ENCODE data around the gene NPHS1. TPM values are rescaled to one million over a fixed set of nuclear protein-coding genes. Genes with fewer than 3 reads are reported as not detected.

Gene NPHS1
- total RNA-seq, 4 donors from 2014 or later = not detected

- no peak for TF ChIP-seq CTCF (IDR thresholded peaks at IDR 0.05; ENCODE audit: low read depth)
These were observed 71.6 kb downstream of the NPHS1 start for GRCh38 chr19:35780717-35781116.

DNA sequence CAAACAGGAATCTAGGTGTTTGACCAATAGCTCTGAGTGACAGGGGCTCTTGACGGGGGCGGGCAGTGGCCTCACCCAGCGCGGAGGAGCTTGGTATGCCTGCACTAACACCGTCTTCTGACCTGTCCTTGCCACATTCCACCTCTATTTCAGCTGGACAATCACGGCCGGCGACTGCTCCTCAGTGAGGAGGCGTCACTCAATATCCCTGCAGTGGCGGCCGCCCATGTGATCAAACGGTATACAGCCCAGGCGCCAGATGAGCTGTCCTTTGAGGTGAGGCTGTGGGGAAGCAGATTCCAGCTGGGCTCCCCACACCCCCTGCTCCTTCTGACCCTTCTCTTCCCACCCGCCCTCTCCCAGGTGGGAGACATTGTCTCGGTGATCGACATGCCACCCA is 72.2 kb downstream of the NPHS1 start:
- TF ChIP-seq CTCF (IDR thresholded peaks at IDR 0.05; ENCODE audit: low read depth) = no peak

- no peak for TF ChIP-seq CTCF (IDR thresholded peaks at IDR 0.05; ENCODE audit: low read depth)
These were observed 73.3 kb downstream of the NPHS1 start for GRCh38 chr19:35779033-35779432.

- no peak for TF ChIP-seq CTCF (IDR thresholded peaks at IDR 0.05; ENCODE audit: low read depth)
These were observed 74.3 kb downstream of the NPHS1 start for GRCh38 chr19:35777961-35778360.

DNA sequence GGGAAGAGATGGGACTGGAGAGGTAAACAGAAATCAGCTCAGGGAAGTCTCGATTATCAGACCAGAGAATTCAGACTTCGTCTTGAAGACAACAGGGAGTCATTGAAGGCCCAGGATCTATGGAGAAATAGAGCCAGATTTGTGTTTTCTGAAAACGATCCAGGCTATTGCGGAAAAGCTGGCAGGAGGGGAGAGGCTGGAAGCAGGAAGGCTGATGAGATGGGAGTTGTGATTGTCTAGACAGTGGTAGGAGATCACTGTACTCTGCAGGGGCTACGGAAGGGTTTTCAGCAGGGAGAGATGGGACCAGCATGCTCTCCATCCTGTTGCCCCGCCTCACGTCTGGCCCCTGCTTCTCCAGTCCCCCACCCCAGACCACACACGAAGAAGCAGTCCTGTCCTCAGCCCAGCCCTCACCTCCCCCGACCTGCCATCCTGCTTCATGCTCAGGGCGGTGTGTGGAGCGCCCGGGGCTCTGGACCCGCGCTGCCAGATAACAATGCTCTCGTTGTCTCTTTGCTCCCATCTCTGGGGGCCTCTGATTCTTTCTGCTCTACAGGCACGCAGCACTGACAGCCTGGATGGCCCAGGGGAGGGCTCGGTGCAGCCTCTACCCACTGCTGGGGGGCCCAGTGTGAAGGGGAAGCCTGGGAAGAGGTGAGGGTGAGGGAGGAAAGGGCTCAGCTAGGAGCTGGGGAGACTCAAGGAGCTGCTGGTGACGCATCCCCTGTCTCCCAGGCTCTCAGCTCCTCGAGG is 75.0 kb downstream of the NPHS1 start:
- no peak for TF ChIP-seq CTCF (IDR thresholded peaks at IDR 0.05; ENCODE audit: low read depth)

- no peak for TF ChIP-seq CTCF (IDR thresholded peaks at IDR 0.05; ENCODE audit: low read depth)
These were observed 76.1 kb downstream of the NPHS1 start for GRCh38 chr19:35776102-35776788.

Small RNAs within 50 kb of the gene (small RNA-seq; reads per million reads assigned to genes)
- gene RN7SL402P = not detected

Other genes with a start within 250 kb of the NPHS1 start
- gene HAUS5, start 239.8 kb downstream of the NPHS1 start, total RNA-seq = 1 to 10 TPM; 2.4 to 7.7 (median 3.4) TPM
- gene RBM42, start 223.5 kb downstream of the NPHS1 start, total RNA-seq = 10 to 100 TPM; 27.7 to 55.4 (median 32.6) TPM
- gene ETV2, start 210.8 kb downstream of the NPHS1 start, total RNA-seq = 1 to 10 TPM in 2 of 4 donors, not detected in 2; 1.1 to 1.2 TPM
- gene COX6B1, start 204.2 kb downstream of the NPHS1 start, total RNA-seq = 100 to 1,000 TPM; 422 to 625 (median 529) TPM
- gene UPK1A, start 186.0 kb downstream of the NPHS1 start, total RNA-seq = under 1 TPM in 1 of 4 donors, not detected in 3; 0.34 TPM
- under 1 TPM in 1 of 4 donors, not detected in 3; 0.33 TPM for gene ZBTB32, start 147.9 kb downstream of the NPHS1 start, total RNA-seq
- 10 to 100 TPM in 3 of 4 donors, 1 to 10 TPM in 1; 7.3 to 26.6 (median 15.1) TPM for gene KMT2B, start 134.5 kb downstream of the NPHS1 start, total RNA-seq
- gene IGFLR1, start 110.1 kb downstream of the NPHS1 start, total RNA-seq = 10 to 100 TPM in 1 of 4 donors, 1 to 10 TPM in 3; 4.4 to 13.8 (median 5.9) TPM
- gene U2AF1L4, start 107.1 kb downstream of the NPHS1 start, total RNA-seq = 10 to 100 TPM; 14.8 to 30.5 (median 19.7) TPM
- gene PSENEN, start 106.9 kb downstream of the NPHS1 start, total RNA-seq = 10 to 100 TPM; 23.4 to 71.3 (median 35.7) TPM
- gene LIN37, start 103.9 kb downstream of the NPHS1 start, total RNA-seq = 10 to 100 TPM in 2 of 4 donors, 1 to 10 TPM in 2; 7.5 to 12.2 (median 10.0) TPM
- gene HSPB6, start 95.5 kb downstream of the NPHS1 start, total RNA-seq = 100 to 1,000 TPM in 2 of 4 donors, 10 to 100 TPM in 2; 50.1 to 554 (median 117) TPM
- gene PROSER3, start 94.3 kb downstream of the NPHS1 start, total RNA-seq = 1 to 10 TPM; 2.8 to 5.7 (median 3.5) TPM
- 10 to 100 TPM in 1 of 4 donors, 1 to 10 TPM in 2, under 1 TPM in 1; 0.33 to 12.2 (median 4.5) TPM for gene ARHGAP33, start 76.9 kb downstream of the NPHS1 start, total RNA-seq
- not detected for gene PRODH2, start 39.7 kb downstream of the NPHS1 start, total RNA-seq
- not detected for gene KIRREL2, start 4.4 kb upstream of the NPHS1 start, total RNA-seq
- gene APLP1, start 16.1 kb upstream of the NPHS1 start, total RNA-seq = 1 to 10 TPM in 2 of 4 donors, not detected in 2; 1.2 to 1.3 TPM
- 10 to 100 TPM in 3 of 4 donors, 1 to 10 TPM in 1; 6.8 to 23.3 (median 13.6) TPM for gene NFKBID, start 48.0 kb upstream of the NPHS1 start, total RNA-seq
- gene HCST, start 50.0 kb upstream of the NPHS1 start, total RNA-seq = 10 to 100 TPM in 1 of 4 donors, 1 to 10 TPM in 2, not detected in 1; 2.9 to 72.6 (median 4.7) TPM
- gene TYROBP, start 55.8 kb upstream of the NPHS1 start, total RNA-seq = 1,000 to 10,000 TPM in 1 of 4 donors, 100 to 1,000 TPM in 2, 10 to 100 TPM in 1; 99.8 to 1,341 (median 209) TPM
- 1 to 10 TPM; 2.5 to 6.6 (median 4.3) TPM for gene LRFN3, start 83.9 kb upstream of the NPHS1 start, total RNA-seq
- gene SDHAF1, start 142.7 kb upstream of the NPHS1 start, total RNA-seq = 10 to 100 TPM in 3 of 4 donors, 1 to 10 TPM in 1; 8.6 to 59.9 (median 42.5) TPM
- 1 to 10 TPM in 1 of 4 donors, not detected in 3; 1.5 TPM for gene SYNE4, start 156.3 kb upstream of the NPHS1 start, total RNA-seq
- 10 to 100 TPM; 16.7 to 31.1 (median 18.6) TPM for gene ALKBH6, start 161.7 kb upstream of the NPHS1 start, total RNA-seq
- 10 to 100 TPM in 1 of 4 donors, 1 to 10 TPM in 3; 3.8 to 11.9 (median 8.4) TPM for gene CLIP3, start 180.4 kb upstream of the NPHS1 start, total RNA-seq
- 10 to 100 TPM in 1 of 4 donors, 1 to 10 TPM in 3; 2.9 to 10.5 (median 9.3) TPM for gene THAP8, start 201.8 kb upstream of the NPHS1 start, total RNA-seq
- gene WDR62, start 202.4 kb upstream of the NPHS1 start, total RNA-seq = 1 to 10 TPM in 1 of 4 donors, under 1 TPM in 2, not detected in 1; 0.34 to 1.1 (median 0.44) TPM

Data from subcutaneous adipose tissue (tissue), 4 donors.